Renal cortex interstitium (tissue), 11 donors: ENCODE results near the gene POMP. TPM values are rescaled to one million over a fixed set of nuclear protein-coding genes. Genes with fewer than 3 reads are reported as not detected.

Experiments used
- DNase-seq, 11 donors: peaks; one replicate each; pipeline ENCODE4 v3.0.0-alpha.2; 2013; ENCODE audit warnings: low read depth in 9 of 11, low spot score in 4 of 11; ENCODE audit errors: extremely low read depth in 1 of 11
- polyA plus RNA-seq, 3 donors: library from polyadenylated mRNA; unstranded; fragments of 120-200 nt; gene quantifications; one replicate each; pipeline ENCODE4 v1.2.1, GENCODE V29; 2013; ENCODE audit not compliant: insufficient read length in 3 of 3

The POMP gene
- polyA plus RNA-seq, 3 donors = 76.1 to 111 (median 91.2) TPM

GRCh38 chr13:28626266-28626665 lies 32.7 kb upstream of the POMP start:
- DNase-seq = no peak

- no peak for DNase-seq
Observed at GRCh38 chr13:28628241-28628640, 30.7 kb upstream of the POMP start.

GRCh38 chr13:28630869-28631268 lies 28.1 kb upstream of the POMP start:
- no peak for DNase-seq

- no peak for DNase-seq
Observed at GRCh38 chr13:28631801-28632200, 27.1 kb upstream of the POMP start.

- DNase-seq = no peak
Observed at GRCh38 chr13:28636069-28636468, 22.9 kb upstream of the POMP start.

GRCh38 chr13:28636677-28637317 lies 22.1 kb upstream of the POMP start:
- peak in 1 of 11 donors; percentile 21 for DNase-seq

GRCh38 chr13:28637714-28638355 lies 21.1 kb upstream of the POMP start:
- DNase-seq = no peak

- DNase-seq = no peak
Observed at GRCh38 chr13:28638756-28639155, 20.2 kb upstream of the POMP start.

- peak in 3 of 11 donors; percentile 23 to 59 (median 36) for DNase-seq
Observed at GRCh38 chr13:28640861-28641599, 17.9 kb upstream of the POMP start.

GRCh38 chr13:28641600-28641926 lies 17.4 kb upstream of the POMP start:
- no peak for DNase-seq

- DNase-seq = no peak
Observed at GRCh38 chr13:28650284-28650683, 8.6 kb upstream of the POMP start.

- no peak for DNase-seq
Observed at GRCh38 chr13:28651810-28652401, 7.0 kb upstream of the POMP start.

GRCh38 chr13:28653111-28653510 lies 5.8 kb upstream of the POMP start:
- DNase-seq = no peak

GRCh38 chr13:28654276-28654675 lies 4.7 kb upstream of the POMP start:
- no peak for DNase-seq

GRCh38 chr13:28655561-28655960 lies 3.4 kb upstream of the POMP start:
- no peak for DNase-seq

- no peak for DNase-seq
Observed at GRCh38 chr13:28657784-28658538, 969 bp upstream of the POMP start.

GRCh38 chr13:28658539-28658795 lies 463 bp upstream of the POMP start:
- no peak for DNase-seq

GRCh38 chr13:28659621-28659970 lies 666 bp downstream of the POMP start:
- DNase-seq = no peak

GRCh38 chr13:28666897-28667488 lies 8.1 kb downstream of the POMP start:
- DNase-seq = no peak
